ENCODE data around the gene IRX1.

IRX1 gene

DNA sequence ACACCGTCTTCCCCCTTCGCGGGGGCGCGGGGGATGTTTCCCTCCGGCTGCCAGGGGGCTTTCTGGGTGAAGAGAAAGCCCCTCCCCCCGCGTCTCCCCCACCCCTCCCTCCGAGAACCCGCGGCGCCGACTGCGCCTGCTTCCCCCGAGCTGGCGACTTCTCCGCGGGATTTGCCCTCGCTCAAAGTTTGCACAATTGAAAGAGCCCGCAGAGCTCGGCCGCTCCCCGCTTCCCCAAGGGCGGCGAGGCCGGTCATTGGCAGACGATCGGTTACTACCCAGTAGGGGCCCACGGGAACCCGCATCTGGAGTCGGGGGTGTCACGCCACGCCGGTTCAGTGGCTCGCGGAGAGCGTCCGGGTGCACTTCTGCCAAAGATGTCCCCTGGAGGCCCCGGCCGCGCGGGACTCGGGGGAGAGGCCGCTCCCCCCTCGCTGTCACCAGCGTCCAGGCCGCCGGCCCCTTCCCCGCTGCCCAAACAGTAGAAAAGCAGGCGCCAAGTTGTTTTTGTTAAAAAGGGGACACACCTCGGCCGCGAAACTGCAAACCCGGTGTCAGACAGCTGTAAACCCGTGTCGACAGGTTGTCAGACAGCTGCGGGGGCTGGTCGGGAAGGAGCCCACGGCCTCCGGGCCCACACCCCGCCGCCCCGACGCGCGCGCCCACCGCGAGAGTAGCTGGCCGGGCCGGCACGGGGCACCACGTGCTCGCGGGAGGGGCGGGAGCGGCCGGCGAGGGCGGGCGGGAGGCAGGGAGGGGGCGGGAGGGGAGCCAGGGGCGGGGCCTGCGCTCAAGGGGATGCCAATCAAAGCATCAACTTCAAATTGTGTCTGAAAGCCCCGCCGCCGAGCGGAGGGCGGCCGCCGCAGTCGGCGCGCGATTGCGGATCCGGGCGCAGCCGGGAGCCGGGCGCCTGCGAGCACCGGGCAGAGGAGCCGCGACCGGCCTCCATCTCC is at the start of gene IRX1:
Gene IRX1, plus strand, starts transcription at position 827 of the 956 bp plus-strand sequence. CDS start 274 bp downstream, outside the sequence.
- DNase-seq (ENCODE audit: low read depth in 3 of 3) = no peak

DNA sequence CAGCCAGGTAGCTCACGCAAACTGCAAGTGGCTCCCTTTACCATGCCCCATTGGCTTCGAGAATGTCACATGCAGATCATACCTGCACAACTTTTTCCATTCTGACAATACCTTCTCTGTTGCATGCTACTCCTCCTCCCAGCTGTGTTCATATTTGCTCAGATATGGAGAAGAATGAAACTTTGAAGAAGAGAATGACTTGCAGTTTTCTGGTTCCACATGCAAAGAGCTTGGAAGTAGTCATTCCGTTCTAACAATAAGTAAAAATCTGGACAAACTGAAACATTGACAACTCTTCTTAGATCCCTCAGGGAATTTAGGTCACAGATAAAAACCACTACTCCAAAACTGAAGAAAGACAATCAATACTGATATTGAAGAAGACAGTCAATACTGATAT is 49.6 kb upstream of the IRX1 start:
- DNase-seq (ENCODE audit: low read depth in 3 of 3) = no peak

DNA sequence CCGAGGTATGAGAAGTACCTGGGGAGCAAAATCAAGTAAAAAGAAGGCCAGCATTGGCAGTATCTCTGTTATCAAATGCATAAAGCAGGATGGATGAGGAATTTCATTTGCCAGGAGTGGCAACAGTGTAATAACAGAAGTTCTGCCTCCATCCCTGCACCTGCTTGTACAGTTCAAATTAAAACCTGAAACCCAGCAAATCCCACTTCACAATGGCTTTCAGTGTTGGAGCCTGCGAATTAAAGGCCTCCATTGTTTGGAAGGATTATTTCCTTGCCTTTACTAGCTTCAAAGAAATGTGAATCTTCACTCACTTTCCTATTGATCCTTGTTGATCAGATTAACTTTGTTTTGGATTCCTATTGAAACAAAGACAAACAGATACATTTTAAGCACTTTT is 31.5 kb upstream of the IRX1 start:
- no peak for DNase-seq (ENCODE audit: low read depth in 3 of 3)

GRCh38 chr5:3564827-3565518 is 30.7 kb upstream of the IRX1 start:
- DNase-seq (ENCODE audit: low read depth in 3 of 3) = no peak

GRCh38 chr5:3584724-3585531 is 10.7 kb upstream of the IRX1 start:
- DNase-seq (ENCODE audit: low read depth in 3 of 3) = no peak

DNA sequence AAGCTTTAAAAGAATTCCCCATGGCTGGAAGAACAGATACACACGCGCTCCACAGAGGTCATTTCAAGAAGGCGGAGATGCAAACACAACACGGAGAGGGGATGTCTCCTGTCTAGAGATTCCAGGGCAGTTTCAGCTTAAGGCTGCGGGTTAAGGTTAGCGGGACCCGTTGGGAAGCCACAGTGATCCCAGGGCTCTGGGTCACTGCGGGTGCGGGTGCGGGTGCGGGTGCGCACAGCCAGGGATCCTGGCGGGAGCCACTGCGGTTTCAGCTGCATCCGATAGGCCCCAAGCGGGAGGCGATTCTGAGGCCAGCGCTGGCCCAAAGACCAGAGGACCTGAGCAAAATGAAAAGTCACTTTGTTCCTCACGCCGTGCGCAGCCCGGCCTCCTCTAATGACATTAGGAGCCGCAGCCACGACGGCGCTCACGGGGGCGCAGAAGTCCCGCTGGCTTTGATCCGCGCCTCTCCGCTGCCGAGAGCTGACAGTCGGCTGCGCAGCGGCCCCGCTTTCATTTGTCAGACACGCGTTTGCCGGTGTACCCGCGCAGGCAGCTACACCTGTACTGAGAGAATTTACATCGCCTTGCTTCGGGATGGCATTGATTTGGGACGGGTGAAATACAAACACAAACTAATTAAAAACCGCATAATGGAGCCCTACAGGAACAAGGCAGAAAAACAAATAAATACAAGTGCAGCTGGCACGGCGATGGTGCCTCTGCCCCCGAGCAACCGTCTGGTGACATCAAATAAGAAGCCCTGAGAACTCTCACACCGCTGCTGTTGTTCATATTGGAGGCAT is 5.3 kb upstream of the IRX1 start:
- DNase-seq (ENCODE audit: low read depth in 3 of 3) = no peak

GRCh38 chr5:3590967-3591900 is 4.4 kb upstream of the IRX1 start:
- DNase-seq (ENCODE audit: low read depth in 3 of 3) = no peak

DNA sequence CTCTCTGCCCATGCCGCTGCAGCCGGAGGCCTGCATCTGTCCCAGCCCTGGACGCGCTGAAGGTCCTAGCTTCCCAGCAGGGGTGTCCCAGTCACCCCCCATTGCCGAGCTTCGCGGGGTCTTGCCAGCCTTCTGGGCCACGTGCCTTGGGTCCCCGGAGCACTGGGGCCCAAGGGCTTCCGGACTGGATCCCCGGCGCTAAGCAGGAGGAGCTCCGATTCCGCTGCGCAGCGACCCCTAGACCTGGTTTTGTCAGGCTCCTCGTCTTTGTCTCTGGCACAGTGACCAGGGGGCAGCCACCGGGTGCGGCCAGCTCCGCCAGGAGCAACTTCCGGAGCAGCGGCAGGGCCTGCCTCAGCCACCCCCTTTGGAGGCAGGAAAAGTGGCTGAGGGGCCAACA is 3.3 kb upstream of the IRX1 start:
- no peak for DNase-seq (ENCODE audit: low read depth in 3 of 3)

DNA sequence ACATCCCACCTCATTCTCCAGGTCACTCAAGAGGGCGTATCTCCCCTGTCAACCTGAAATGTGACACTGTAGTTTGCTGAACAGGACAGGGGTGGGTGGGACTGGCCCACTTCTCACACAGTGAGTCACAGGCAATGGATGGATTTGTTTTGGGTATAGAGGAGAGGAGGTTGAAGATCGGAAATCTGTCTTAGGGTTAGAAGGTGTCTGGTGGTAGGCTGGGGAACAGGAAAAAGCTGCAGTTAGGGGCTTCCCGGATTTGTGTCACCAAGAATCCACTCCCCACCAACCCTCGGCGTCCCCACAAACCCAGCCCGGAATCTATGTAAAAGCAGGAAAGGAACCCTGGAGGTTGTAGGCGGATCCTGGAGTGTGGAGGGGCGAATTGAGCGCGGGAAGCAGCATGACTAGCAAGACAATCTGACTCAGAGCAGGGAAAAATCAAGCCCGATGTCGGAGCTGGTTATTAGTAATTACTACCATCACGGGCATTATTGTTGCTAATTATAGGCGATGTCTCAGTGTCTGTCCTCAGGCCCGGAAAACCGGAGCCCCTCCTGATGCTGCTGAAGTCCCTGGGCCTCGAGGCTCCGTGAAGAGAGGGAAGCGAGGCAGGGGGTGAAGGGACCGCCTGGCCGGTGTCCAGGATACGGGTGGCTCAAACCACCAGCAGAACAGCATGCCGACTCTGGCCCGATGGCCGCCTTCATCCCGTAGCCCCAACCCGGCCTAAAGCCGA is 1.7 kb upstream of the IRX1 start:
- DNase-seq (ENCODE audit: low read depth in 3 of 3) = no peak

DNA sequence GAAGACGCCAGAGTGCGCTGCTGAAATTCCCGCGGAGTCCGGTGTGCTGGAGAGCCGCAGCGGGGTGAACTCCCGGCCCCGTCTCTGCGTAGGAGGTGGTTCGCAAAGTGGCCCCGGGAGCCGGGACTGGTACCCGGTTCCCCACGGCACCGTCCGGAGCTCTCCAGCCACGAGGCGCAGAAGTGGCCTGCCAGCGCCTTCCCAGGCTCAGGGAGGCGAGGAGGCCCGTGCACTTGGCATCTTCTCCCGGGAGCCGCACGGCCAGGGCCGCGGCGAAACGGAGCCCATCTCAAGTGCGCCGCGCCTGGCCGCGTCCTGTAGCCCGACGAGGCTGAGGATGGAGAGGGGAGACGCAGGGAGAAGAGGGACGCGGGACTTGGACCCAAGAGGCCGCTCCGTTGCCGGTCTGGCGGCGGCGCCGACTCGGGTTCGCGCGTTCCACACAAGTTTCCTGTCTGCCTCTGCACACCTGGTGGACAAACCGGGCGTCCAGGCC is 1.1 kb upstream of the IRX1 start:
- no peak for DNase-seq (ENCODE audit: low read depth in 3 of 3)

- DNase-seq (ENCODE audit: low read depth in 3 of 3) = no peak
Observed at GRCh38 chr5:3596261-3596825, 711 bp downstream of the IRX1 start.

GRCh38 chr5:3596857-3597166 is 1.2 kb downstream of the IRX1 start:
- no peak for DNase-seq (ENCODE audit: low read depth in 3 of 3)

DNA sequence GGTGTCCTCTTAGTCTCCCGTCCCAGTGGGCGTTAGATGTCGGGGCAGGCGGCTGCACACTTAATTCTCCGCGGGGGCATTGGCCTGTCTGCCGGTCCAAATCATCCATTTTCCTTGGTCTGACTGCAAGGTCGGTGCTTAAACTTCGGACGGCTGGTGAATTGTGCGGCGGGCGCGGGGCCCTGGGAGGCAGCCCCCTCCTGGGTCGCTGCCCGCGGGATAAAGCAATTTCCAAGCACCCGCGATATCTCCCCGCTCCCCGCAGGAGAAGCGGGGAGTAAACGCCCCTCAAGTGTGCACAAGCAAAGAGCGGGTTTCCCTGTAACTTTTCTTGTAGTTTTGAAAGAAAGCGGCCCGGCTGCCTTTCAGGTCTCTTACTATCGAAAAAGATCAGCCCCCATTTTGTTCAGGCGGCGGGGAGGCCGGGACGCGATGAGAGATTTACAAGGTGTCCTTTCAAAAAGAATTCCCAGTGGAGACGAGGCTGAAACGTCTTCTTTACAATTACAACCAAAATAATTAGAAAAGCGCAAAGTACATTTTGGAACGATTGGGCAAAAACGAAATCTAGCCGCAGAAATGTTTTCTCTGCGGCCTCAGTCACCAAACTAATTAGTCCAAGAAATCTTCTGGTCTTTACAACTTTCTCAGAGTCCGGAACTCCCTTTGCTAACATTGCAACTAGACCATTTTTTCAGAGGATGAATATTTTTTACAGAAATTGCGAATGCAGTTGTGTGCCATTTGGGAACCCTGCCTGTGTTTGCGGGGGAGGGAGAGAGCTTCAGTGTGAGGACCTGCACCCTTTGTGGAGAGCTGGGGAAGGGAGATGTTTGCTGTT is 1.8 kb downstream of the IRX1 start:
- no peak for DNase-seq (ENCODE audit: low read depth in 3 of 3)

DNA sequence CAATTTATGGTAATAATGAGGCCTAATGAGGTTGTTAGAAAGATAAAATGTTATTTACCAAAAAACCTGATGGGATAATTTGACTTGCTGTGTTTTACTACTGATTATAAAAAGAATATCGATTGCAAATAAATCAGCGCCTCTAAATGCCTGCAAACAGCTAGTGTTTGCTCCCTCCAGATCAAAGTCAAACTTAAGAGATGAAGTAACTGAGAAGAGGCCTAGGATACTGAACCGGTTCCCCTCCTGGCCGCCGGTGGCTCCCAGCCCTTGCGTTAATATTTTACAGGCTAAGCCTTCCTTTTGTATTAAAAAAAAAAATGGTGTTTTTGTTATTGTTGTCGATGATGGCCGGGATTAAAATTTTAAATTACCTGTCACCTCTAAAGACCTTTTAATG is 2.6 kb downstream of the IRX1 start:
- DNase-seq (ENCODE audit: low read depth in 3 of 3) = no peak

DNA sequence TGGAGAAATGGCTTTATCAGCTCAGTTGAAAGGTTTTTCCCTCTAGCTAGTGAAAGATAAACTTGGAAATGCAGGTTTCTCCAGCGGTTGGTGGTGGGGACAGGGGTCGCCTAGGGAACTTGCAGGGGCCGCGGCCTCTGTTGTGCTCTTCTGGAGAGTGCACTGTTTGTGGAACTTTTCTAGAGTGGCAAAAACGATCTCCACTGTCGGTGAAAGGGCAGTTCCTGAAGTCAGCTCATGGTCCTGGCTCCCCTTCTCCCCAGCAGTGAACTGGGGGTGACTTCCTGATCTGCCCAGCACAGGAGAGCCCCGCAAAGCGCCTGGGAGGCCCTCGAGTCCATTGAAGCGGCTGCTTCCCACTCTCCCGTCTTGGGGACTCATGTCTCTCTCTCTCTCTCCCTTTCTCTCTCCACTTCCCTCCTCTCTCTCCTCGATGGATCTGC is 3.2 kb downstream of the IRX1 start:
- no peak for DNase-seq (ENCODE audit: low read depth in 3 of 3)

DNA sequence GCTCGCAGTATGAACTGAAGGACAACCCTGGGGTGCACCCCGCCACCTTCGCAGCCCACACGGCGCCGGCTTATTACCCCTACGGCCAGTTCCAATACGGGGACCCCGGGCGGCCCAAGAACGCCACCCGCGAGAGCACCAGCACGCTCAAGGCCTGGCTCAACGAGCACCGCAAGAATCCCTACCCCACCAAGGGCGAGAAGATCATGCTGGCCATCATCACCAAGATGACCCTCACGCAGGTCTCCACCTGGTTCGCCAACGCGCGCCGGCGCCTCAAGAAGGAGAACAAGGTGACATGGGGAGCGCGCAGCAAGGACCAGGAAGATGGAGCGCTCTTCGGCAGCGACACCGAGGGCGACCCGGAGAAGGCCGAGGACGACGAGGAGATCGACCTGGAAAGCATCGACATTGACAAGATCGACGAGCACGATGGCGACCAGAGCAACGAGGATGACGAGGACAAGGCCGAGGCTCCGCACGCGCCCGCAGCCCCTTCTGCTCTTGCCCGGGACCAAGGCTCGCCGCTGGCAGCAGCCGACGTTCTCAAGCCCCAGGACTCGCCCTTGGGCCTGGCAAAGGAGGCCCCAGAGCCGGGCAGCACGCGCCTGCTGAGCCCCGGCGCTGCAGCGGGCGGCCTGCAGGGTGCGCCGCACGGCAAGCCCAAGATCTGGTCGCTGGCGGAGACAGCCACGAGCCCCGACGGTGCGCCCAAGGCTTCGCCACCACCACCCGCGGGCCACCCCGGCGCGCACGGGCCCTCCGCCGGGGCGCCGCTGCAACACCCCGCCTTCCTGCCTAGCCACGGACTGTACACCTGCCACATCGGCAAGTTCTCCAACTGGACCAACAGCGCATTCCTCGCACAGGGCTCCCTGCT is 3.8 kb downstream of the IRX1 start:
- DNase-seq (ENCODE audit: low read depth in 3 of 3) = no peak

All from stimulated activated CD4-positive, alpha-beta T cell treated with anti-CD3 and anti-CD28 coated beads, TNF-alpha, amount 100 ng/mL, for 48 hours (primary cell).